Suprapubic skin (tissue), 4 donors: ENCODE measurements around the gene TMPRSS11A. TPM values are rescaled to one million over a fixed set of nuclear protein-coding genes. Genes with fewer than 3 reads are reported as not detected.

ENCODE experiments used
- DNase-seq, 2 donors: peaks; one replicate each; pipeline ENCODE4 v3.0.0-alpha.2; 2019; ENCODE audit warnings: low spot score in 2 of 2
- H3K27ac ChIP-seq: fragments of 200-600 bp; sonication (generic); one replicate; pipeline ENCODE4 v1.5.1; 2019
- H3K27me3 ChIP-seq: fragments of 200-600 bp; sonication (generic); one replicate; pipeline ENCODE4 v1.5.1; 2019
- H3K36me3 ChIP-seq: fragments of 200-600 bp; sonication (generic); one replicate; pipeline ENCODE4 v1.5.1; 2019
- H3K4me1 ChIP-seq: fragments of 200-600 bp; sonication (generic); one replicate; pipeline ENCODE4 v1.5.1; 2019
- H3K4me3 ChIP-seq: fragments of 200-600 bp; sonication (generic); one replicate; pipeline ENCODE4 v1.5.1; 2019; ENCODE audit warnings: mild to moderate bottlenecking
- H3K9me3 ChIP-seq: fragments of 200-600 bp; sonication (generic); one replicate; pipeline ENCODE4 v1.5.1; 2019
- CTCF ChIP-seq, 2 donors: fragments of 200-600 bp in 1 of 2; fragments of 450-650 bp in 1 of 2; sonication (generic) in 1 of 2; IDR thresholded peaks; one replicate each; pipeline ENCODE4 v1.5.1; 2016 to 2019; ENCODE audit warnings: antibody characterized with exemption in 2 of 2, mild to moderate bottlenecking in 1 of 2, moderate library complexity in 1 of 2
- EP300 ChIP-seq: sonication (generic); formaldehyde crosslinking; IDR thresholded peaks from one replicate; pipeline ENCODE4 v1.6.1; 2017; ENCODE audit warnings: antibody characterized with exemption
- POLR2A ChIP-seq, 2 donors: fragments of 450-650 bp; IDR thresholded peaks; one replicate each; pipeline ENCODE4 v1.6.1; 2017; ENCODE audit warnings: antibody characterized with exemption in 2 of 2, mild to moderate bottlenecking in 2 of 2, moderate library complexity in 2 of 2
- POLR2AphosphoS5 ChIP-seq, 3 donors: sonication (generic); formaldehyde crosslinking; IDR thresholded peaks; one replicate each; pipeline ENCODE4 v1.6.1; 2017; ENCODE audit warnings: antibody characterized with exemption in 3 of 3
- WGBS: methylation state at CpG from one replicate; pipeline ENCODE4 v1.1.5; 2018; 5-methylcytosine and 5-hydroxymethylcytosine counted together
- total RNA-seq, 4 donors: library from RNA; depleted of rRNA; stranded (reverse); fragments of >200 nt; gene quantifications; one replicate each; pipeline ENCODE4 v1.1.0, GENCODE V29; 2016

TMPRSS11A gene
- total RNA-seq, 4 donors from 2014 or later: not detected

- Histone ChIP-seq H3K27ac (no peak overlapping the region), H3K9me3 (no peaks in the 10 kb centered on the region), H3K4me1 (no peaks in the 10 kb centered on the region), H3K27me3 (no peaks in the 10 kb centered on the region), H3K36me3 (no peaks in the 10 kb centered on the region), H3K4me3 (no peak overlapping the region)
- no peak for TF ChIP-seq POLR2A (IDR thresholded peaks at IDR 0.05)
- TF ChIP-seq CTCF (IDR thresholded peaks at IDR 0.05): peak in 1 of 2 donors; percentile 25
- no peak for DNase-seq
These were observed 91.4 kb downstream of the TMPRSS11A start for GRCh38 chr4:67871867-67872266.

- no peak for TF ChIP-seq EP300
- no peak for TF ChIP-seq CTCF (IDR thresholded peaks at IDR 0.05)
- no peak for TF ChIP-seq POLR2A (IDR thresholded peaks at IDR 0.05)
- no peak for TF ChIP-seq POLR2AphosphoS5 (IDR thresholded peaks at IDR 0.05)
- H3K36me3 ChIP-seq: no peaks in the 10 kb centered on the region
- WGBS: 67% methylated on average over 4 of the region's 4 CpGs
- no peak overlapping the region for H3K27ac ChIP-seq
- H3K27me3 ChIP-seq: no peaks in the 10 kb centered on the region
- no peaks in the 10 kb centered on the region for H3K9me3 ChIP-seq
- H3K4me1 ChIP-seq: no peaks in the 10 kb centered on the region
- DNase-seq: no peak
- no peak overlapping the region for H3K4me3 ChIP-seq
These were observed 93.6 kb downstream of the TMPRSS11A start for GRCh38 chr4:67869580-67870190.

GRCh38 chr4:67861513-67861912 is 101.8 kb downstream of the TMPRSS11A start:
- Histone ChIP-seq H3K4me3 (no peak overlapping the region), H3K36me3 (no peaks in the 10 kb centered on the region), H3K9me3 (no peaks in the 10 kb centered on the region), H3K27ac (no peak overlapping the region), H3K27me3 (no peaks in the 10 kb centered on the region), H3K4me1 (peaks cover 3% of the 10 kb centered on the region)
- TF ChIP-seq CTCF (IDR thresholded peaks at IDR 0.05) (no peak), POLR2A (IDR thresholded peaks at IDR 0.05) (no peak), EP300 (no peak), POLR2AphosphoS5 (IDR thresholded peaks at IDR 0.05) (no peak)
- 41% methylated on average over 6 of the region's 6 CpGs for WGBS
- no peak for DNase-seq

Other genes with a start within 250 kb of the TMPRSS11A start
- not detected for gene GNRHR, start 209.1 kb downstream of the TMPRSS11A start, total RNA-seq
- under 1 TPM in 2 of 4 donors, not detected in 2; 0.72 to 0.73 TPM for gene TMPRSS11D, start 79.5 kb downstream of the TMPRSS11A start, total RNA-seq
- 10 to 100 TPM in 3 of 4 donors, 1 to 10 TPM in 1; 8.1 to 20.1 (median 13.0) TPM for gene TMPRSS11F, start 166.4 kb upstream of the TMPRSS11A start, total RNA-seq